Measurements from ENCODE around the gene LDLRAD4. TPM values are rescaled to one million over a fixed set of nuclear protein-coding genes. Genes with fewer than 3 reads are reported as not detected.

LDLRAD4 gene
- total RNA-seq, 1 experiment from 2014 or later: 15.5 TPM

GRCh38 chr18:13577091-13577697, 358.6 kb downstream of the LDLRAD4 start:
- no peak for DNase-seq (ENCODE audit: low read depth, low spot score)
- in situ Hi-C loops (cut with HindIII; ENCODE audit: low pct_unique_long_range_greater_than_20kb, low sequenced_read_pairs): no loop called here

GRCh38 chr18:13577781-13578180, 359.2 kb downstream of the LDLRAD4 start:
- no peak for DNase-seq (ENCODE audit: low read depth, low spot score)
- in situ Hi-C loops (cut with HindIII; ENCODE audit: low pct_unique_long_range_greater_than_20kb, low sequenced_read_pairs): no loop called here

- in situ Hi-C loops (cut with HindIII; ENCODE audit: low pct_unique_long_range_greater_than_20kb, low sequenced_read_pairs): no loop called here
- DNase-seq (ENCODE audit: low read depth, low spot score): no peak
Measured at GRCh38 chr18:13578400-13578799, 359.8 kb downstream of the LDLRAD4 start.

GRCh38 chr18:13579874-13580273, 361.3 kb downstream of the LDLRAD4 start:
- in situ Hi-C loops (cut with HindIII; ENCODE audit: low pct_unique_long_range_greater_than_20kb, low sequenced_read_pairs): no loop called here

GRCh38 chr18:13580351-13580750, 361.8 kb downstream of the LDLRAD4 start:
- no peak for DNase-seq (ENCODE audit: low read depth, low spot score)
- in situ Hi-C loops (cut with HindIII; ENCODE audit: low pct_unique_long_range_greater_than_20kb, low sequenced_read_pairs): no loop called here

More at GRCh38 chr18:13579874-13580273, 361.3 kb downstream of the LDLRAD4 start:
- no peak for DNase-seq (ENCODE audit: low read depth, low spot score)

GRCh38 chr18:13580991-13581390, 362.4 kb downstream of the LDLRAD4 start:
- no peak for DNase-seq (ENCODE audit: low read depth, low spot score)
- in situ Hi-C loops (cut with HindIII; ENCODE audit: low pct_unique_long_range_greater_than_20kb, low sequenced_read_pairs): no loop called here

GRCh38 chr18:13581496-13582177, 363.1 kb downstream of the LDLRAD4 start:
- DNase-seq (ENCODE audit: low read depth, low spot score): no peak
- in situ Hi-C loops (cut with HindIII; ENCODE audit: low pct_unique_long_range_greater_than_20kb, low sequenced_read_pairs): no loop called here

- in situ Hi-C loops (cut with HindIII; ENCODE audit: low pct_unique_long_range_greater_than_20kb, low sequenced_read_pairs): no loop called here
- DNase-seq (ENCODE audit: low read depth, low spot score): no peak
Measured at GRCh38 chr18:13582178-13582670, 363.7 kb downstream of the LDLRAD4 start.

- in situ Hi-C loops (cut with HindIII; ENCODE audit: low pct_unique_long_range_greater_than_20kb, low sequenced_read_pairs): no loop called here
- no peak for DNase-seq (ENCODE audit: low read depth, low spot score)
Measured at GRCh38 chr18:13583576-13584550, 365.3 kb downstream of the LDLRAD4 start.

- DNase-seq (ENCODE audit: low read depth, low spot score): no peak
- in situ Hi-C loops (cut with HindIII; ENCODE audit: low pct_unique_long_range_greater_than_20kb, low sequenced_read_pairs): no loop called here
Measured at GRCh38 chr18:13584825-13585224, 366.3 kb downstream of the LDLRAD4 start.

GRCh38 chr18:13585379-13586153, 367.0 kb downstream of the LDLRAD4 start:
- DNase-seq (ENCODE audit: low read depth, low spot score): no peak
- in situ Hi-C loops (cut with HindIII; ENCODE audit: low pct_unique_long_range_greater_than_20kb, low sequenced_read_pairs): no loop called here

- in situ Hi-C loops (cut with HindIII; ENCODE audit: low pct_unique_long_range_greater_than_20kb, low sequenced_read_pairs): no loop called here
Measured at GRCh38 chr18:13587001-13587400, 368.4 kb downstream of the LDLRAD4 start.

GRCh38 chr18:13587477-13587876, 368.9 kb downstream of the LDLRAD4 start:
- in situ Hi-C loops (cut with HindIII; ENCODE audit: low pct_unique_long_range_greater_than_20kb, low sequenced_read_pairs): no loop called here
- DNase-seq (ENCODE audit: low read depth, low spot score): no peak

More at GRCh38 chr18:13587001-13587400, 368.4 kb downstream of the LDLRAD4 start:
- no peak for DNase-seq (ENCODE audit: low read depth, low spot score)

- peak; percentile 60 for DNase-seq (ENCODE audit: low read depth, low spot score)
- in situ Hi-C loops (cut with HindIII; ENCODE audit: low pct_unique_long_range_greater_than_20kb, low sequenced_read_pairs): no loop called here
Measured at GRCh38 chr18:13587937-13588336, 369.4 kb downstream of the LDLRAD4 start.

GRCh38 chr18:13589316-13589715, 370.8 kb downstream of the LDLRAD4 start:
- in situ Hi-C loops (cut with HindIII; ENCODE audit: low pct_unique_long_range_greater_than_20kb, low sequenced_read_pairs): no loop called here
- DNase-seq (ENCODE audit: low read depth, low spot score): no peak

GRCh38 chr18:13589943-13590342, 371.4 kb downstream of the LDLRAD4 start:
- in situ Hi-C loops (cut with HindIII; ENCODE audit: low pct_unique_long_range_greater_than_20kb, low sequenced_read_pairs): no loop called here
- DNase-seq (ENCODE audit: low read depth, low spot score): no peak

GRCh38 chr18:13592246-13592645, 373.7 kb downstream of the LDLRAD4 start:
- no peak for DNase-seq (ENCODE audit: low read depth, low spot score)
- in situ Hi-C loops (cut with HindIII; ENCODE audit: low pct_unique_long_range_greater_than_20kb, low sequenced_read_pairs): no loop called here

Measured in SK-MEL-5 (cell line).